GM23338 (cell line): Measurements from ENCODE around the gene CACNA2D2. TPM values are rescaled to one million over a fixed set of nuclear protein-coding genes. Genes with fewer than 3 reads are reported as not detected.

Source experiments
- ATAC-seq: fragments of 200-7000 bp; cut with Tn5 transposase; 3 replicates; pipeline ENCODE4 v1.9.1; 2020
- DNase-seq: peaks from one replicate; pipeline ENCODE4 v3.0.0-alpha.2; 2015; ENCODE audit warnings: low spot score
- H2AFZ ChIP-seq: fragments of 200-600 bp; sonication (generic); 2 replicates; pipeline ENCODE4 v1.8.0; 2016; ENCODE audit warnings: antibody characterized with exemption, mild to moderate bottlenecking, moderate library complexity
- H3F3A ChIP-seq: fragments of 200-600 bp; sonication (generic); replicated peaks from 2 replicates; pipeline ENCODE4 v1.8.0; 2017; ENCODE audit warnings: antibody characterized with exemption, mixed run types, low read depth
- H3K27ac ChIP-seq: fragments of 200-600 bp; sonication (generic); 2 replicates; pipeline ENCODE4 v1.6.1; 2016; ENCODE audit warnings: low read depth
- H3K27me3 ChIP-seq: fragments of 200-600 bp; sonication (generic); 2 replicates; pipeline ENCODE4 v1.8.0; 2016; ENCODE audit warnings: mild to moderate bottlenecking, mixed run types, moderate library complexity; ENCODE audit not compliant: insufficient read depth
- H3K36me3 ChIP-seq: fragments of 200-600 bp; sonication (generic); 2 replicates; pipeline ENCODE4 v1.8.0; 2016; ENCODE audit warnings: mild to moderate bottlenecking; ENCODE audit not compliant: insufficient read depth
- H3K4me1 ChIP-seq: fragments of 200-600 bp; sonication (generic); 2 replicates; pipeline ENCODE4 v1.8.0; 2016; ENCODE audit warnings: mild to moderate bottlenecking, moderate library complexity; ENCODE audit not compliant: insufficient read depth
- H3K4me2 ChIP-seq: fragments of 200-600 bp; sonication (generic); 2 replicates; pipeline ENCODE4 v1.7.1; 2017; ENCODE audit warnings: mixed run types
- H3K4me3 ChIP-seq: fragments of 200-600 bp; sonication (generic); 2 replicates; pipeline ENCODE4 v1.6.1; 2016; ENCODE audit warnings: mixed run types
- H3K79me2 ChIP-seq: fragments of 200-600 bp; sonication (generic); replicated peaks from 2 replicates; pipeline ENCODE4 v1.8.0; 2017; ENCODE audit warnings: mild to moderate bottlenecking; ENCODE audit not compliant: insufficient read depth
- H3K9me2 ChIP-seq: fragments of 200-600 bp; sonication (generic); 2 replicates; pipeline ENCODE4 v1.8.0; 2017; ENCODE audit not compliant: insufficient read depth
- H4K20me1 ChIP-seq: fragments of 200-600 bp; sonication (generic); replicated peaks from 2 replicates; pipeline ENCODE4 v1.8.0; 2017; ENCODE audit warnings: mild to moderate bottlenecking; ENCODE audit not compliant: insufficient read depth
- H3K27ac Mint-ChIP-seq: 2 replicates; pipeline ENCODE4 v1.8.0; 2020; ENCODE audit warnings: inconsistent platforms, mild to moderate bottlenecking, moderate library complexity, mixed read lengths
- H3K27me3 Mint-ChIP-seq: 3 replicates; pipeline ENCODE4 v1.8.0; 2022; ENCODE audit warnings: low read depth, mild to moderate bottlenecking, moderate library complexity, mixed read lengths, inconsistent platforms; ENCODE audit not compliant: insufficient read depth, poor library complexity
- H3K36me3 Mint-ChIP-seq: 3 replicates; pipeline ENCODE4 v1.8.0; 2021; ENCODE audit warnings: low read depth, mild to moderate bottlenecking, inconsistent platforms, moderate library complexity, mixed read lengths
- H3K4me1 Mint-ChIP-seq: 3 replicates; pipeline ENCODE4 v1.8.0; 2020; ENCODE audit warnings: mild to moderate bottlenecking, inconsistent platforms, mixed read lengths
- H3K4me3 Mint-ChIP-seq: 3 replicates; pipeline ENCODE4 v1.8.0; 2021; ENCODE audit warnings: moderate library complexity, mild to moderate bottlenecking, inconsistent platforms, mixed read lengths
- H3K9me3 Mint-ChIP-seq: 3 replicates; pipeline ENCODE4 v1.8.0; 2020; ENCODE audit warnings: moderate library complexity, mild to moderate bottlenecking, inconsistent platforms, mixed read lengths
- CREB1 ChIP-seq: fragments of 250-450 bp; sonication (Bioruptor Pico); IDR thresholded peaks from 2 replicates; pipeline ENCODE4 v1.5.0; 2020; ENCODE audit warnings: low read depth, mild to moderate bottlenecking, moderate library complexity
- EZH2phosphoT487 ChIP-seq: fragments of 200-600 bp; sonication (generic); IDR thresholded peaks from one replicate; pipeline ENCODE4 v1.8.1; 2018; ENCODE audit warnings: antibody characterized with exemption; ENCODE audit not compliant: unreplicated experiment
- NANOG ChIP-seq: IDR thresholded peaks from 2 replicates; pipeline ENCODE4 v1.6.1; 2016; ENCODE audit warnings: antibody characterized with exemption, borderline replicate concordance
- POLR2AphosphoS5 ChIP-seq: IDR thresholded peaks from 2 replicates; pipeline ENCODE4 v1.6.1; 2016; ENCODE audit warnings: antibody characterized with exemption, low read depth
- ZNF114 ChIP-seq: fragments of 250-450 bp; sonication (Bioruptor Pico); IDR thresholded peaks from 2 replicates; pipeline ENCODE4 v1.5.0; 2020; ENCODE audit warnings: mild to moderate bottlenecking, moderate library complexity
- ZNF331 ChIP-seq: fragments of 250-450 bp; sonication (Bioruptor Pico); IDR thresholded peaks from 2 replicates; pipeline ENCODE4 v1.5.0; 2020; ENCODE audit warnings: low read depth, mild to moderate bottlenecking, moderate library complexity
- polyA plus RNA-seq: library from polyadenylated mRNA; unstranded; fragments of >200 nt; fragmentation: Nextera tagmentation; extraction: Ambion mirVana; gene quantifications from 2 replicates; pipeline ENCODE4 v1.2.1, GENCODE V29; 2016
- total RNA-seq: library from RNA; depleted of rRNA; stranded (reverse); fragments of >200 nt; shearing (Covaris generic); gene quantifications from 2 replicates; pipeline ENCODE4 v1.2.3, GENCODE V29; 2014
- TF ChIP-seq, protein P1 (sequence below): fragments of 250-450 bp; sonication (Bioruptor Pico); IDR thresholded peaks from 2 replicates; pipeline ENCODE4 v1.5.0; 2020; ENCODE audit warnings: mild to moderate bottlenecking, moderate library complexity
- TF ChIP-seq, protein P2 (sequence below): IDR thresholded peaks from 2 replicates; pipeline ENCODE4 v1.6.1; 2016; ENCODE audit warnings: antibody characterized with exemption

CACNA2D2 gene
- total and polyA plus RNA-seq, 2 experiments from 2014 or later: 4.7 to 11.4 TPM

- TF ChIP-seq EZH2phosphoT487: no peak
- TF ChIP-seq NANOG: no peak
- TF ChIP-seq ZNF114 (CRISPR knock-in tag): no peak
- TF ChIP-seq ZNF331 (CRISPR knock-in tag): no peak
- TF ChIP-seq, protein P1, sequence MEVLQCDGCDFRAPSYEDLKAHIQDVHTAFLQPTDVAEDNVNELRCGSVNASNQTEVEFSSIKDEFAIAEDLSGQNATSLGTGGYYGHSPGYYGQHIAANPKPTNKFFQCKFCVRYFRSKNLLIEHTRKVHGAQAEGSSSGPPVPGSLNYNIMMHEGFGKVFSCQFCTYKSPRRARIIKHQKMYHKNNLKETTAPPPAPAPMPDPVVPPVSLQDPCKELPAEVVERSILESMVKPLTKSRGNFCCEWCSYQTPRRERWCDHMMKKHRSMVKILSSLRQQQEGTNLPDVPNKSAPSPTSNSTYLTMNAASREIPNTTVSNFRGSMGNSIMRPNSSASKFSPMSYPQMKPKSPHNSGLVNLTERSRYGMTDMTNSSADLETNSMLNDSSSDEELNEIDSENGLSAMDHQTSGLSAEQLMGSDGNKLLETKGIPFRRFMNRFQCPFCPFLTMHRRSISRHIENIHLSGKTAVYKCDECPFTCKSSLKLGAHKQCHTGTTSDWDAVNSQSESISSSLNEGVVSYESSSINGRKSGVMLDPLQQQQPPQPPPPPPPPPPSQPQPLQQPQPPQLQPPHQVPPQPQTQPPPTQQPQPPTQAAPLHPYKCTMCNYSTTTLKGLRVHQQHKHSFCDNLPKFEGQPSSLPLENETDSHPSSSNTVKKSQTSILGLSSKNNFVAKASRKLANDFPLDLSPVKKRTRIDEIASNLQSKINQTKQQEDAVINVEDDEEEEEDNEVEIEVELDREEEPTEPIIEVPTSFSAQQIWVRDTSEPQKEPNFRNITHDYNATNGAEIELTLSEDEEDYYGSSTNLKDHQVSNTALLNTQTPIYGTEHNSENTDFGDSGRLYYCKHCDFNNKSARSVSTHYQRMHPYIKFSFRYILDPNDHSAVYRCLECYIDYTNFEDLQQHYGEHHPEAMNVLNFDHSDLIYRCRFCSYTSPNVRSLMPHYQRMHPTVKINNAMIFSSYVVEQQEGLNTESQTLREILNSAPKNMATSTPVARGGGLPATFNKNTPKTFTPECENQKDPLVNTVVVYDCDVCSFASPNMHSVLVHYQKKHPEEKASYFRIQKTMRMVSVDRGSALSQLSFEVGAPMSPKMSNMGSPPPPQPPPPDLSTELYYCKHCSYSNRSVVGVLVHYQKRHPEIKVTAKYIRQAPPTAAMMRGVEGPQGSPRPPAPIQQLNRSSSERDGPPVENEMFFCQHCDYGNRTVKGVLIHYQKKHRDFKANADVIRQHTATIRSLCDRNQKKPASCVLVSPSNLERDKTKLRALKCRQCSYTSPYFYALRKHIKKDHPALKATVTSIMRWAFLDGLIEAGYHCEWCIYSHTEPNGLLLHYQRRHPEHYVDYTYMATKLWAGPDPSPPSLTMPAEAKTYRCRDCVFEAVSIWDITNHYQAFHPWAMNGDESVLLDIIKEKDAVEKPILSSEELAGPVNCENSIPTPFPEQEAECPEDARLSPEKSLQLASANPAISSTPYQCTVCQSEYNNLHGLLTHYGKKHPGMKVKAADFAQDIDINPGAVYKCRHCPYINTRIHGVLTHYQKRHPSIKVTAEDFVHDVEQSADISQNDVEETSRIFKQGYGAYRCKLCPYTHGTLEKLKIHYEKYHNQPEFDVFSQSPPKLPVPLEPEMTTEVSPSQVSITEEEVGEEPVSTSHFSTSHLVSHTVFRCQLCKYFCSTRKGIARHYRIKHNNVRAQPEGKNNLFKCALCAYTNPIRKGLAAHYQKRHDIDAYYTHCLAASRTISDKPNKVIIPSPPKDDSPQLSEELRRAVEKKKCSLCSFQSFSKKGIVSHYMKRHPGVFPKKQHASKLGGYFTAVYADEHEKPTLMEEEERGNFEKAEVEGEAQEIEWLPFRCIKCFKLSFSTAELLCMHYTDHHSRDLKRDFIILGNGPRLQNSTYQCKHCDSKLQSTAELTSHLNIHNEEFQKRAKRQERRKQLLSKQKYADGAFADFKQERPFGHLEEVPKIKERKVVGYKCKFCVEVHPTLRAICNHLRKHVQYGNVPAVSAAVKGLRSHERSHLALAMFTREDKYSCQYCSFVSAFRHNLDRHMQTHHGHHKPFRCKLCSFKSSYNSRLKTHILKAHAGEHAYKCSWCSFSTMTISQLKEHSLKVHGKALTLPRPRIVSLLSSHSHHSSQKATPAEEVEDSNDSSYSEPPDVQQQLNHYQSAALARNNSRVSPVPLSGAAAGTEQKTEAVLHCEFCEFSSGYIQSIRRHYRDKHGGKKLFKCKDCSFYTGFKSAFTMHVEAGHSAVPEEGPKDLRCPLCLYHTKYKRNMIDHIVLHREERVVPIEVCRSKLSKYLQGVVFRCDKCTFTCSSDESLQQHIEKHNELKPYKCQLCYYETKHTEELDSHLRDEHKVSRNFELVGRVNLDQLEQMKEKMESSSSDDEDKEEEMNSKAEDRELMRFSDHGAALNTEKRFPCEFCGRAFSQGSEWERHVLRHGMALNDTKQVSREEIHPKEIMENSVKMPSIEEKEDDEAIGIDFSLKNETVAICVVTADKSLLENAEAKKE: no peak
- no peak for TF ChIP-seq CREB1
- TF ChIP-seq, protein P2, sequence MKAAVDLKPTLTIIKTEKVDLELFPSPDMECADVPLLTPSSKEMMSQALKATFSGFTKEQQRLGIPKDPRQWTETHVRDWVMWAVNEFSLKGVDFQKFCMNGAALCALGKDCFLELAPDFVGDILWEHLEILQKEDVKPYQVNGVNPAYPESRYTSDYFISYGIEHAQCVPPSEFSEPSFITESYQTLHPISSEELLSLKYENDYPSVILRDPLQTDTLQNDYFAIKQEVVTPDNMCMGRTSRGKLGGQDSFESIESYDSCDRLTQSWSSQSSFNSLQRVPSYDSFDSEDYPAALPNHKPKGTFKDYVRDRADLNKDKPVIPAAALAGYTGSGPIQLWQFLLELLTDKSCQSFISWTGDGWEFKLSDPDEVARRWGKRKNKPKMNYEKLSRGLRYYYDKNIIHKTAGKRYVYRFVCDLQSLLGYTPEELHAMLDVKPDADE: no peak
- TF ChIP-seq POLR2AphosphoS5: no peak
- Histone ChIP-seq H2AFZ (no peak overlapping the region), H3K27me3 (no peaks in the 10 kb centered on the region), H4K20me1 (no peaks in the 10 kb centered on the region), H3F3A (no peaks in the 10 kb centered on the region), H3K9me2 (no peaks in the 10 kb centered on the region), H3K4me1 (peaks cover 11% of the 10 kb centered on the region), H3K79me2 (no peaks in the 10 kb centered on the region), H3K36me3 (no peaks in the 10 kb centered on the region), H3K4me2 (no peak overlapping the region), H3K4me3 (no peak overlapping the region), H3K27ac (no peak overlapping the region)
- Mint-ChIP-seq H3K36me3 (no peaks in the 10 kb centered on the region; the same call in 2 of the 3 replicates), H3K27me3 (peaks cover 26% of the 10 kb centered on the region), H3K4me3 (no peak overlapping the region), H3K4me1 (peaks cover 37% of the 10 kb centered on the region), H3K9me3 (no peaks in the 10 kb centered on the region; the same call in 2 of the 3 replicates), H3K27ac (no peak overlapping the region)
- DNase-seq: no peak
- ATAC-seq: peak; percentile 6; the same call in 2 of the 3 replicates
Observed at GRCh38 chr3:50374363-50375257, 128.8 kb downstream of the CACNA2D2 start.
